GM19193 (cell line): ENCODE data around the gene TYW3.

Source experiments
- POLR2A ChIP-seq: IDR thresholded peaks from 4 replicates; pipeline ENCODE4 v1.6.1; 2011; ENCODE audit not compliant: insufficient read depth, insufficient read length; ENCODE audit errors: extremely low read depth

TYW3 gene, protein sequence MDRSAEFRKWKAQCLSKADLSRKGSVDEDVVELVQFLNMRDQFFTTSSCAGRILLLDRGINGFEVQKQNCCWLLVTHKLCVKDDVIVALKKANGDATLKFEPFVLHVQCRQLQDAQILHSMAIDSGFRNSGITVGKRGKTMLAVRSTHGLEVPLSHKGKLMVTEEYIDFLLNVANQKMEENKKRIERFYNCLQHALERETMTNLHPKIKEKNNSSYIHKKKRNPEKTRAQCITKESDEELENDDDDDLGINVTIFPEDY

DNA sequence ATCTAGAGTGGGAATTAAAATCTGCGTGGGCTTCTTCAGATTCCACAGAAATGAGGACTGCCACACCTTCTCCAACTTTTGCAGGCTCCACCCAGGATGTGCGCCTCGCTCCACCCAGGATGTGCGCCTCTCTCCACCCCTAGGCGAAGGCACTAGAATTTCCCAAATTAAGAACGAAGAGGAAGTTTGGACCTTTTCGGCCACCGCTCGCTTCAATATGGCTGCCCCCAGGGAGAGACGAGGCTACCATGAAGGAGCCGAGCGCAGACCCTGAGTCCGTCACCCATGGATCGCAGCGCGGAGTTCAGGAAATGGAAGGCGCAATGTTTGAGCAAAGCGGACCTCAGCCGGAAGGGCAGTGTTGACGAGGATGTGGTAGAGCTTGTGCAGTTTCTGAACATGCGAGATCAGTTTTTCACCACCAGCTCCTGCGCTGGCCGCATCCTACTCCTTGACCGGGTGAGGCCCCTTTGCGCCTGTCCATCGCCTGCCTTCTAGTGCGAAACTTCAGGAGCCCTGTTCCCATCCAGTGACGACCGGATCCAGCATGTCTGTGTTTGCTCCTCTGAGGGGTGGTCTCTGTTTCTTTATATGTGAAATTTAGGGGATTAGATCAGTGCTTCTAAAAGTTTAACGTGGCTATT, at the start of gene TYW3, which contains the start of gene CRYZ:
Gene TYW3 (plus strand): TSS at position 193 of the 644 bp plus-strand sequence. CDS start 93 bp downstream, at position 286.
Gene CRYZ (minus strand): TSS at position 91 of the 644 bp plus-strand sequence. CDS start 8,229 bp downstream, outside the sequence.
- TF ChIP-seq POLR2A: peak; percentile 82

DNA sequence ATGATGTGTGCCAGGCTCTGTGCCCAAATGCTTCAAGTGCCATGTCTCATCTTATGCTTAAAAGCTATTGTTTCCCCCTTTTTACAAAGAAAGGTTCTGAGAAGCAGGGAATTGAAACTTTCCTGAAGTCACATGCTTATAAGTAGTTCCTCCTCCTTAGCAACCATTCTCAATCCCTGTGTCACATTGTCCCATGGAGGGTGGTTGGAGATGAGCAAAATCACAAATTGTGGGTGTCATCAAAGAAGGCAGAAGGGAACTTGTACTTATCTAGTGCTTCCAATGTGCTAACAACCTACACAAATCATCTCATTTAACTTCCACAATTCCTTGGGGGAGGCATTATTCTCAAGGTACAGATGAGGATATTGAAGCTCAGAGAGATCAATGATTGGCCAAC, 49.3 kb upstream of the TYW3 start:
- TF ChIP-seq POLR2A: no peak

DNA sequence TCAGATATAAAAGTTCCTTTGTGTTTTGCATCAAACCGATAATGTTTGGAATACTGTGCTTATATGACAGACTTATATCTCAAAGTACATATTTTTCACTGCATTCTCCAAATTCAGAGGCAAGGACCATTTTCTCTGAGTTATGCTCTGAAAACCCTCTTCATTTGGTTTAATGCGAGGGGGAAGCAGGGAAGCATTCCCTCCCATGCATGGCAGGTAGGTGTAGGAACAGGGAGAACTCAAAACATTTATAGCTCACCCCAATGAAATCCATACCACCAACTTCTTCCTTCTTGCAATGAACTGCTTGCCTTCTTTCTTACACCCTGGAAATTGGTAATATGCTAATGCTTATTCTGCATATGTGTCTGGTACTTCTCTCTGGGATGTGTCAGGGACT, 48.7 kb upstream of the TYW3 start:
- TF ChIP-seq POLR2A: no peak

DNA sequence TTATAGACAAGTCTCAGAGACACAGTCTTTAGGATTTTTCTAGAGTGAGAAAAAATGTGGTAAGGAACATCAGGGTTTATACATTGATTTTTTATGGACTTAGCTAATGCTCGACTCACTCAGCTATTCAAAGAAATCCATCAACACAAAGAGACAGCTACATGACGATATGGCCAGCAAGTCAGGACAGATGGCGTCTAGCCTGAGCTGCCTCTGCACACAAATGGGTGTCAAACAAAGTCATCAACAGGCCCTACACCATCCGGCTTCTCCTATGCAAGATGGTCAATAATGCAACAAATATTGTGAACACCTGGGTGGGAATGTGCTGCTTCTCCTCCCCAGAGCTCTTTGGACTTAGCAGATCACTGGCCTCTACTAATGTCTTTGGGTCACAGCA, 46.0 kb upstream of the TYW3 start:
- no peak for TF ChIP-seq POLR2A

- no peak for TF ChIP-seq POLR2A
Measured at GRCh38 chr1:74689621-74690363, 43.2 kb upstream of the TYW3 start.

- TF ChIP-seq POLR2A: no peak
Measured at GRCh38 chr1:74690364-74690696, 42.6 kb upstream of the TYW3 start.

- TF ChIP-seq POLR2A: no peak
Measured at GRCh38 chr1:74690909-74691308, 42.0 kb upstream of the TYW3 start.

DNA sequence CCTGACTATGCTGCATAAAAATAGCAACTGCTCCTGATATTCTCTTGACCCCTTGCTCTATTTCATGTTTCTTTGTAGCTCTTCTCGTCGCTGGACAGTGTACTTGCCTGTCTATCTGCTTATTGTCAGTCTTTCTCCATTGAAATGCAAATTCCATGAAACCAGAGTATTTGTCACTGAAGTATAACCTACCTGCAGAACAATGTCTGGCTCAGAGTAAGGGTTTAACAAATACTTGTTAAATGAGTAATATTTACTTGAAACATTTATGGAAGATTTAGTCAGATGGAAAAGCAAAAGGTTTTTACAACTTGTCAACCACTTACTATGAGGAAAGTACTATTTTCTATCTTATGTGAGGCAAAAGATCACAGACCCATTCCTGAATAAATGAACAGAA, 39.5 kb upstream of the TYW3 start:
- no peak for TF ChIP-seq POLR2A

- TF ChIP-seq POLR2A: no peak
Measured at GRCh38 chr1:74697832-74698231, 35.1 kb upstream of the TYW3 start.

GRCh38 chr1:74699331-74699730, 33.6 kb upstream of the TYW3 start:
- no peak for TF ChIP-seq POLR2A

DNA sequence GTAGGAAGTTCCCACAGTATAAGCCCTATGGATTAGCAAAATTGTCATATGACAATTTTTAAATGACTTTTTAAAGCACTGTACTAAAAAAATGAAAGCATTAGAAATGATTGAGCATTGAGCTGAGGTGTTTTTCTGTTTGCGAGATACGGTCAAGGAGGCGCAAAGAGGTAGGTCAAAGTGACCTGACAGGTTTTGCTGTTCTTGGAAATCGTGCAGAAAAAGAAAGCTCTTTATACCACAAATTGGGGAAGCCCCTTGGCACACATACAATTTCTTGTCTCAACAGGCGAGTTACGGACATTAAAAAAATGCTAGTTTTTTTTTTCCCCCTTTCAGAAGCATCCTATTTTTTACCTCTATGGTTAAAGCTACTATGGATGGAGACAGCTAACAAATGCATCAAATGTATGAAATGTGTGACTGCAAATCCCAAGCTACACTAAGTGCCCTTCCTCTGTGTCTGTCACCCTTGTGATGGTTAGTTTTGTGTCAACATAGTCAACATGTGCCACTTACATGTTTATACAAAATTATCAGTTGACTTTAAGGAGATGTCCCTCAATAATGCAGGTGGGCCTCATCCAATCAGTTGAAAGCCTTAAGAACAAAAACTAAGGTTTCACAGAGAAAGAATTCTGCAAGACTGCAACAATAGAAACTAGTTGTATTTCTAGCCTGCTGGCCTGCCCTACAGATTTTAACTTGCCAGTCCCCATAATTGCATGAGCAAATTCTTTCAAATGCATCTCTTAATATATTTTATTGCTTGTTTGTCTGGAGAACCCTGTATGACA, 29.4 kb upstream of the TYW3 start:
- no peak for TF ChIP-seq POLR2A

DNA sequence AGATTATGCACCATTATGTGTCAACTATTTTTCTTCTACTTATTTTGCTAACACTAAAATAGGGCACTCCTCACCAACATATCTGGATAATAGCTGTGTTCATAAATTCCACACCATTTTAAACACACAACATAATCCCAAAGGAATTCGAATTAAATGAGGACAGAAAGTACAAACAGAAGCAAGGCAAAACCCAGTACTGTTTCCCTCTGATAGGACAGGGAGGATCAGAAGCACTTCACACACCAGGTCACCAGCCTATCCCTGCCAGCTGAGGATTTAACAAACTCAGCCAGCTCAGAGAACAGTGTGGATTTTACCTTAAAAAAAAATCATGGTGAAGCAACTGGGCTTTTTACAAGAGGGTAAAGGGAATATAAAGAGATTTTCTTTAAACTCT, 20.1 kb upstream of the TYW3 start:
- no peak for TF ChIP-seq POLR2A

DNA sequence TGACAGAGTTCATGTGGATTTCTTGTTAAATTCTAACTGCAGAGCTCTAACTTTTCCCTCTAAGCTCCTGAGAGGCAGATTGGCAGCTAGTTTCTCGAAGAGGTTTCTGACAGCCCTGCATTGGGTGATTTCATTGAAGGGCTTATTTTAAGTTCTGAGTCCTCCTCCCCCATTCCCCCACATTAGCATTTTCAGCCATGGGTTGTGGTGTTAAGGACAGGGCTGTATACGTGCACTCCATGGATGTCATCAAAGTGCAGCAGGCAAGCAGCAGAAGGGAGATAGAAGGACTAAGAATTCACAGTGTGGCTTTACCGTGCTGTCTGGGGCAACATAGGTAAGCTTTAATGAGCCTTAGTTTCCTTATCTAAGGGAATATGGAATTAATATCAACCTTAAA, 19.1 kb upstream of the TYW3 start:
- TF ChIP-seq POLR2A: no peak

GRCh38 chr1:74714429-74715235, 18.3 kb upstream of the TYW3 start:
- no peak for TF ChIP-seq POLR2A

DNA sequence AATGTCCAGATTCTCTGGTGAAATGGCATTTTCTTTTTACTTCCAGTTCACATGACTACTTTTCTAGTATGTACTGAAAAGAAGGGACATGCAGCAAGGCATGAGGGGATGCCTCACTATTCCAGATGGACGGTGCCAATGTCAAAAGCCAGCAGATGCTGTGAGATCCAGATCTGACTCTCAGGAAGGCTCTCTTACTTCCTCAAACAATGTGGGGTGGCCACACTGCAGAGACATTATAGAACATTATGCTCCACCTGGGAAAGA, 17.8 kb upstream of the TYW3 start:
- no peak for TF ChIP-seq POLR2A

DNA sequence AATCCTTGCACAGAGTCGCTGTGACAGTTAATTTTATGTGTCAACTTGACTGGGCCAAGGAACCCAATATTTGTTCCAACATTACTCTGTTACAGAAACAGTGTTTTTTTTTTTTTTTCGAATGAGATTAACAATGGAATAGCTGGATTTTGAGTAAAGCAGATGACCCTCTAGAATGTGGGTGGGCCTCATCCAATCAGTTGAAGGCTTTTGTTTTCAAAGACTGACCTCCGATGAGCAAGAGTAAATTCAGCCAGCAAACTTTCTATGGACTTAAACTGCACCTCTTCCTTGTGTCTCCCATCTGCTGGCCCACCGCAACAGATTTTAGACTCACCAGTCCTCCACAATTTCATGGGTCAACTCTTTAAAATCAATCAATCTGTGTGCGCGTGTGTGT, 17.1 kb upstream of the TYW3 start:
- no peak for TF ChIP-seq POLR2A

- TF ChIP-seq POLR2A: no peak
Measured at GRCh38 chr1:74716822-74717221, 16.1 kb upstream of the TYW3 start.
